GM21786 (cell line): ENCODE results near the gene SPTAN1.
"Not testable (repeated sequence)": the region's sequence is repeated elsewhere in the genome, so short reads cannot be mapped to it uniquely, and the experiment has no call there.

Source experiments
- ATAC-seq: cut with Tn5 transposase; IDR thresholded peaks from one replicate; pipeline ENCODE4 v1.9.1; 2021; ENCODE audit not compliant: unreplicated experiment

Gene SPTAN1

GRCh38 chr9:128552153-128552743 lies at the start of gene SPTAN1:
Gene SPTAN1 (plus strand): TSS chr9:128552587. CDS start chr9:128566741, 14,154 bp downstream.
- ATAC-seq, result peak; percentile 71

- ATAC-seq, result not testable (repeated sequence)
These were observed 49.0 kb upstream of the SPTAN1 start for GRCh38 chr9:128503415-128503825.

DNA sequence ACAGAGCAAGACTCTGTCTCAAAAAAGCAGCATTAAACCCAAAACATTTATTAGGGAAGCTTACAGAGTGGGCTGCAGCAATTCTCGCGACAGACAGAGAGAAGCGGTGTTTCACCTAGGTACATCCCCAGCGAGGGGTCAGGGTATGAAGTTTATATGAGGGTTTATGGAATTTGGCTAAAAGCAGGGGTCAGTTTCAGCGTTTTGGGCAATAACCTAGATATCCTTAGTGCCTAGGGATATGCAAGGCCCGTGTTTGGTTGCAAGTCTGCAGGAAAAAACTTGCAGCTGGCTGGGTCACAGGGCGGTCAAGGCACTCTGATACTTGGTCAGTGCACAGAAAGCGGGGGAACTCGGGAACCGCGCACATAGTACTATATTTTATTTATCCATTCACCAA lies 48.5 kb upstream of the SPTAN1 start:
- ATAC-seq, result no peak

DNA sequence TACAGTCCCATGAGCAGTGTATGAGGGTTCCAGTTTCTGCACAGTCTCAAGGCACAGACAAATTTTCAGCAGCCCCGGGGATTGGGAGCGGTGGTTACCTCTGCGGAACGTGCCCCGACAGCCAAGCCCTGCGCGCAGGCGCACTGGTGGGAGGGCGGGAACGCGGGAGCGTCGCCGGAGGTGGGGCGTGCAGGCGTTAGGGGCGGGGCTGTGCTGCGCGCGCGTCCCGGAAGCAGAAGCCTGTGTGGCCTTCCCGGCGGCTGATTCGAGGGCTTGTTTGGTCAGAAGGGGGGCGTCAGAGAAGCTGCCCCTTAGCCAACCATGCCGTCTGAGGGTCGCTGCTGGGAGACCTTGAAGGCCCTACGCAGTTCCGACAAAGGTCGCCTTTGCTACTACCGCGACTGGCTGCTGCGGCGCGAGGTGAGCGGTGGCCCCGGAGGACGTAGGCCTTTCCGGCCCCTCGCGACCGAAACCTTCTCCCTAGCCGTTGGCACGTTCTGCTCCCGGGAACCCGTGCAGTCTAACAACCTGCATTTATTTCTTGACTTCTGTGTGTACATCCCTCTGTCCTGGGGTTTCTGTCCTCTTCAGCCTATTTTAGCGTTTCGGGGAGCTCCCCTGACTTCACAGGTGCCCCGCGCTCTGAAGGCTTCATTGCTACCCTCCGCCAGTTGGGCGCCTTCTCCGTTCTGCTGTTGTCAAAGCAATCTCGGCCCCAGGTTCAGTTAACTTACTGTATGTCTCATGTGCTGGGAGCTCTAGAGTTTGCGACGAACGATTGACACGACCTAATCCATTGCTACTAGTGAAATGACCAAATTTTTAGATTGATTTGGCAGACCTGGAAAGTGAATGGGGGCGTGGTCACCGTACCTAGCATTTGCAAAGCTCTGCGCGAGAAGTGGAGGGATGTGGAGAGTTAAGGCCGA lies 47.6 kb upstream of the SPTAN1 start, which contains the start of gene GLE1:
GLE1 (plus strand) TSS at position 235 of the 929 bp plus-strand sequence; CDS start at position 322, 87 bp downstream.
- peak; percentile 88 for ATAC-seq

DNA sequence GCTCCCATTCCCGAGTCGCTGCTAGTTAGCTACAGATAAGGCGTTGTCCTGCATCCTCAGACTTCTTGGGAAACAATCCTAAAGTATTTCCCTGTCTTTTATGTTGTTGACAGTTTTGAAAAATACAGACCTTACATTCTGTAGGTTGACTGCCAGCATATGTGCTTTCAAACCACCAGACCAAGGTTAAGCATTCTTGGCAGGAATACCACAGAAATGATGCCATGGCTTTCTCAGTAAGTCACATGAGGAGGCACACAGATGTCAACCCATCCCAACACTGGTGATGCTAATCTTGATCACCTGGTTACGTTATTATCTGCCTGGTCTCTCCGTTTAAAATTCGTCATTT lies 47.0 kb upstream of the SPTAN1 start:
- no peak for ATAC-seq

- ATAC-seq, result not testable (repeated sequence)
These were observed 46.5 kb upstream of the SPTAN1 start for GRCh38 chr9:128505906-128506305.

GRCh38 chr9:128512820-128513219 lies 39.6 kb upstream of the SPTAN1 start:
- no peak for ATAC-seq

DNA sequence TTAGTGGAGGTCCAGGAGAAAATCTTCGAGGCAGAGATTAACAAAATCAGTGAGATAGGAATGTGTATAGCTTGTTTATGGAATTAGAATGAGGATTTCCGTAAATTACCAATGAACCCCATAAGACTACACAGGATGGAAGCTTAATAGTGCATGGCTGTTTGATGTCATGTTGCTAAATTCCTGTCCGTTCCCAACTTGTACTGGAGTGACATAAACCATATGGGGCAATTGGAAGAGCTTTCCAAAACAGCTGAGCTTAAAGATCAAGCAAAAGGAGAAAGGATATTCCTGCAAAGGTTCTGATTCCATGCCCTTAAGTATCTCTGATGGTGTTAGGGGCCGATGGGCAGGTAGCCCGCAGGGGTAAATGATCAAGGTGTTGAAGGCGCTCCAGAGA lies 30.4 kb upstream of the SPTAN1 start:
- ATAC-seq, result no peak

GRCh38 chr9:128523199-128523925 lies 29.0 kb upstream of the SPTAN1 start:
- ATAC-seq, result no peak

- ATAC-seq, result no peak
These were observed 25.7 kb upstream of the SPTAN1 start for GRCh38 chr9:128526720-128527119.

DNA sequence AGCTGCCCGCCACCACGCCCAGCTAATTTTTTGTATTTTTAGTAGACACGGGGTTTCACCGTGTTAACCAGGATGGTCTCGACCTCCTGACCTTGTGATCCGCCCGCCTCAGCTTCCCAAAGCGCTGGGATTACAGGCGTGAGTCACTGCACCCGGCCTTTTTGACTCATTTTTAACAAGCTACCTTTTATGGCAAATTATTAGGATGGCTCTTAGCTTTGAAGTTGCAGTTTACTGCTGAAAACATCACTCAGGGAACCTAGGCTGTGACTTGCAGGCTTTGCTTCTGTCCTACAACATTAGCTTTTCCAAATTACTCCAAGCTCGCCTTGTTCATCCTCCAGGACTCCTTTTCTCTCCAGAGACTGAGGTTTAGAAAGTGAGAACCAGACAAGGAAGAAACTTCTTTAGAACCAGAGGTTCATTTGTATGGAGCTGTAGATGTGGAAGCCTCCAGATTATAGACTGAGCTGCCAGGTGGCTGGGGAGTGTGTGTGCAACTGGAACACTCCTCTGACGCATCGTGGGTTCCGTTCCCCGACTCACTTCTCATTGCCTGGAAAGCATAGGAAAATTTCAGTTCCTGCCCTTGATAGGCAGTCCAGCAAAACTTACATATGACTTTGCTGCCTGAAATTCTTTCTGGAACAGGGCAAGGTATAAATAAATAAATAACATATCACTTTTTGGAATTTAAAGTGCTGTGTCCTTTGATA lies 23.8 kb upstream of the SPTAN1 start:
- ATAC-seq, result no peak

- no peak for ATAC-seq
These were observed 23.2 kb upstream of the SPTAN1 start for GRCh38 chr9:128529191-128529590.

DNA sequence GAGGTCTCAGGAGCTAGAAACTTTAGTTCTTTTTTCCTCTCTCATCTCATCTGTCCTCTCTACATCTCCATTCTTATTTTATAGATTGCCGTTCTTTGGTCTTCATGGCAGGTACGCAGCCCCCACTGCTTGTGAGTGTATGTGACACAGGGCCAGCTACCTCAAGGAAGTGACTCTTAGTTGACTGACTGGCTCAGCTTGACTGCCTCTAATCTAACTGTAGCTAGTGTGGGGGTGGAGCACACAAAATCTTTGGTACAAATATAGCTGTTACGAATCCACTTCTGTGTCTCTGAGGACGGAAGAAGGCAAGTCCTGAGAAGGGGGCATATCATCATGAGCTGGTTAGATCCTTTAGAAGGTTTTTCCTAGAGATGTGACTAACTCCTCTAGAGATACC lies 19.8 kb upstream of the SPTAN1 start:
- no peak for ATAC-seq

GRCh38 chr9:128540634-128541360 lies 11.6 kb upstream of the SPTAN1 start:
- ATAC-seq, result no peak

DNA sequence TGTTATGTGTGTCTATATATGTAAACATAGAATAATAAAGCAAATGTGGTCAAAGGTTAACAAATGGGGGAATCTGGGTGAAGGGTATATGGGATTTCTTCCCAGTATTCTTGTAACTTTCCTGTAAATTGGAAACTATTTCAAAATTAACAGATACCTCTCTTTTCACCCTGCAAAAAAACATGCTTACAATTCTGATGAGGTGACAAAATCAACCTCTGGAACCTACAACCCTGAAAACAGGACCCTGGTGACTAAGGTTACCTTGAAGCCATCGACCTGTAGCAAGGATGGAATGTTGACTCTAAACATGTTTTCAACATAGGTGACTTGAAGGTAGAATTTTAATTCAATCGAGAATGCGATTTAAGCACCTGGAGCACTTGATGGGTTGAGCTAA lies 5.9 kb upstream of the SPTAN1 start:
- ATAC-seq, result no peak

DNA sequence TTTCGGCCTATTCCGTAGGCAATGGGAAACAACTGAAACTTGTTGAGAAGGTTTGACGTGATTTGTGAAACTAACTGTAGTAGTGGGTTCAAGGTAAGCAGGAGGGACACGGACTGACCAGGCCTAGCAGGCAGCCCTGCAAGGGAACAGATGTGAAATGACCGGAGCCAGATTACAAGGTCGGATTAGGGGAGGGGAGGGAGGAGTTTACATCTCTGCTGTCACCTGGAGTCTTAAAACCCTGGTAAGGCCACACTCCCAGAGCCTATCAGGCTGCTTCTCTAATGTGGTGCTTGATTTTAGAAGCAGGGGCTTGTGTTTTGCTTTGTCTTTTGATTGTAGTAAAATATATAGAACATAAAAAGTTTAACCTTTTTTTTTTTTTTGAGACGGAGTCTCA lies 3.5 kb upstream of the SPTAN1 start:
- ATAC-seq, result no peak

- ATAC-seq, result no peak
These were observed 2.2 kb upstream of the SPTAN1 start for GRCh38 chr9:128550226-128550625.

DNA sequence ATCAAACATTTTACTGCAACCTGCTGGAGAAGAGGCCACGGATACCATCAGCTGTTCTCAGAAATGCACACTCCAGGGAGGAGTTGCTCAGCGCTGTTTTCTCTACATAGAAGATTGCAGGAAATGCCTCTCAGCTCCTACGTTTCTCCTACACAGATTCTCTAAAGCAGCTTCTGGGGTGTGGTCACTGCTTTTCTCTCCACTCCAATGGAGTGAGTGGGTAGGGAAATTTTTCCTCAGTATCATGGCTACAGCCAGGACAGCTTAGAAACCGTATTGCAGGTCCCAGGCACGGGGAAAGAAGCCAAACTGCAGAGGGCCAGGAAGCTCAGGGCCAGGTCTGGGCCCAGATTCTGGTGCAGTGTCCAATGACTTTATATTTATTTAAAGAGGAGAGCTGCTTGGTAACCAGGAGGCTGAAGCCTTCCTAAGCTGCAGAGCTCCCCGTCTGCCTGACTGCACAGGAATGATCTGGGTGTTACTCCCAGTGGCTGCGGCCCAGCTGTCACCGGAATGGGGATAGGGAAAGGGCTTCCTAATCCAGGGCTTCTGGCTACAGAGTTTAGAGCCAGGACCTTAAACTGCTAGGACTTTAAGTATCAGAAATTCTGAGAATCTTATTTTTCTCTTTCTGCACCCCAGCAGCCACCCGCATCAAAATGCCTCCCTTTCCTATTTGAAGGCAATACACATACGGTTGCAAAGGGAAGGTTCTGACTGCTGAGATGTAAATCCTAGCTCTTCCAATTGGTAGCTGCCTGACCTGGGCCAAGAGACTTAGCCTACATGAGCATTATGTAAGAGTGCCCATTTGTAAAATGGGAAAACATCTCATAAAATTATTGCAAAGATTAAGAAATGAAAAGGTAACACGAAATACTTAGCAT lies 1.4 kb upstream of the SPTAN1 start:
- ATAC-seq, result no peak

DNA sequence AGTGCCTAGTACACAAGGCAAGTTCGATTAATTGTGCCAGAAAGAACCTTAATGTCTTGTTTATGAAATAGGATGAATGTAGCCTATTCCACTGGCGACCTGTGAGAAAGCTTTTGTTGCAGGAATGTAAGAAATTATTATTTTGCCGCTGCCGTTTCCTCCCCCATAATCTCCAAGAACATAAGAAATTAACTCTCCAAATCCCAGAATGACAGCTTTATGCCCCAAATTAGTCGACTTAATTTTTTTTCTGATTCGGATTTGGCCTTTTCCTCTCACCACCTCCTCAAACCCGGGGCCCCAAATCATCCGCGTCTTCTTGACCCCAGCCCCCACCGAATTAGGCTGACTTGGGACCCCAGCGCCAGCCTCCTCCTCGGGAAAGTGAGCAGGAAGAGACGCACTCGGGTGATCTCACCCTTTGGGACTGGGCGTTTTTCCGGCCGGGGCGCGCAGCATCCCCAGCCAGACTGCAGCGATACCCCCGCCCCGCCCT lies 682 bp upstream of the SPTAN1 start:
- no peak for ATAC-seq
